HG03571 (cell line): ENCODE results near the gene ZNF891.

Experiments
- ATAC-seq: cut with Tn5 transposase; IDR thresholded peaks from one replicate; pipeline ENCODE4 v1.9.1; 2021; ENCODE audit not compliant: unreplicated experiment

Gene ZNF891

DNA sequence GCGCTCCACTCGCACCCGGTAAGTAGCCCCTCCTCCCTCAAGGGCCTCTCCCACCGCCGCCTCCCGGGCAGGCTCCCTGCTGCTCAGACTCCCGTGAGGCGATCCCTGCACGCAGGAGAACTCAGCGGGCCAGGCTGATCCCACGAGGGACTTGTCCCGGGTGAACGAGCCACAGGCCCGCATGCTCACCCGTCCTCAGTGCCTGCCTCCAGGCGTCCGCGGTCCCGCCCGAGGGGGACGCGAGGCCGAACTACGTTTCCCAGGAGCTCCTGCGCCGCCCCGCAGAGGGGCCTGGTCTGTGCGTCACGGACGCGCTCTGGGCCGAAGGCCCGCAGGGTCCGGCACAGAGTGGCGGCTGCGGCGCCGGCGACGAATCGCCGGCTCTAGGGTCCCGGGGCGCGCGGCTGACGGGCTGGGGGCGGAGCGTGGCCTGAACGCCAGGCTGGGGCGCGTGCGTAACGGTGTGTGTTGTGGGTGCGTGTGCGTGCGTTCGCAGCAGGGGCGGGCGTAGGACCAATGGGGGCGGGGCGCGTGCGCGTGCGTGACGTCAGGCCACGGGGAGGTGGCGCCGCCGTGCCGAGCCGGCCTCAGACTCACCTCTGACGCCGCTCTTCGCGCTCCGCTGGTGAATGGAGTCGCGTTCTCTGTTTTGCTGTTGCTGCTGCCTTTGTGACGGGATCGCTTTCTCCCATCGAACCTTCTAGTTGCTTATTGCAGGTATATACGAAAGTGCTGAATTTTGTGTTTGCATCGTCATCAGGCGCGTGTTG is at the start of gene ZNF891, which contains the start of gene ZNF10:
Gene ZNF891, minus strand, starts transcription at position 237 of the 770 bp plus-strand sequence. CDS start 8,356 bp downstream, outside the sequence.
Gene ZNF10, plus strand, starts transcription at position 590 of the 770 bp plus-strand sequence. CDS start 13,866 bp downstream, outside the sequence.
- ATAC-seq, result peak; percentile 87

DNA sequence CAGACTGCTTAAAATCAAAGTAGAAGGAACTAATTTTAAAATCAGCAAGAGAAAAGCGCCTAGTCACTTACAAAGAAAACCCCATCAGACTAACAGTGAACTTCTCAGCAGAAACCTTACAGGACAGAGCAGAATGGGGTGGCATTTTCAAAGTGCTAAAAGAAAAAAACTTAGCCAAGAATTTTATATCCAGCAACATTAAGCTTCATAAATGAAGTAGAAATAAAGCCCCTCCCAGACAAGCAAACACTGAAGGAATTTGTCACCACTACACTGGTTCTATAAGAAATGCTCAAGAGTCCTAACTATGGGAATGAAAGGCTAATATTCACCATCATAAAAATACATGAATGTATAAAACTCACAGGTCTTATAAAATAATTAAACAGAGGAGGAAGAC is 44.8 kb upstream of the ZNF891 start:
- ATAC-seq, result no peak

- no peak for ATAC-seq
Measured at GRCh38 chr12:133172491-133172890, 42.4 kb upstream of the ZNF891 start.

GRCh38 chr12:133165776-133166175 is 35.7 kb upstream of the ZNF891 start:
- no peak for ATAC-seq

- no peak for ATAC-seq
Measured at GRCh38 chr12:133156125-133156690, 26.1 kb upstream of the ZNF891 start.

DNA sequence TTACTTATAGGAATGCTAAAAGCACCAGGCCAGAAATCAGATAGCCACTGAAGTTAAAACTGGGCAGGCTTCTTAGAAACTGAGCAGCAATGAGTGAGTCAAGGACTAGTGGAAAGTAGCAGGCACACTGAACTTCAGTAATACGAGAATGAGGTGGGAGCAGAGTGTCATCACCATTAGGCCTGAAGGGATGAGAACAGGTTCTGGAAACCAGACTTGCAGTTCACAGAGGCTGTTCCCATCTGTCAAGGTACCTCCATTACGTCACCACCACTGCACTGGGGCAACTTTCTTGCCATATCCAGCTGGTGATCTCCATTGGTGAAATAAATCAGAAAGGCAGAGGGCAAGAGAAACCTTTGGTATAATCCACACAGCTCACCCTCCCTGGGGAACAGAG is 15.9 kb upstream of the ZNF891 start:
- no peak for ATAC-seq

DNA sequence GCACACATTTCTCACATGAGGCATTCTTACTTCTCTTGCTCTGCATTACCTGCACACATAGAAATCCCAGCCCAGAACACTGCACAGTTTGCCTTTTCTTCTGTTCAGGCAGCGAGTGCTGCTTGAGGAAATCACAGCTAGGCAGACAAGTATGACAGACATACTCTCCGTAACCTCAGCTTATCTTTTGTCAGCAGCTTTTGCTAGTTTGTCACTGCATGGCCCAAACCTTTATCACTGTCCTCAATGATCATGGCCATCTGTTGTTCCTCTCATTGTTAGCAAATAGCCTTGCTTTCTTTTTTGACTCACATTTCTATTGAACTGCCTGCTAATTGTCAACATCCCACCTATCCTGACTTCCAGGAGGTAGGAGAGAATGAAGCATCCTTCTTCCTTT is 5.7 kb upstream of the ZNF891 start:
- no peak for ATAC-seq

- no peak for ATAC-seq
Measured at GRCh38 chr12:133130808-133131128, 694 bp upstream of the ZNF891 start.

DNA sequence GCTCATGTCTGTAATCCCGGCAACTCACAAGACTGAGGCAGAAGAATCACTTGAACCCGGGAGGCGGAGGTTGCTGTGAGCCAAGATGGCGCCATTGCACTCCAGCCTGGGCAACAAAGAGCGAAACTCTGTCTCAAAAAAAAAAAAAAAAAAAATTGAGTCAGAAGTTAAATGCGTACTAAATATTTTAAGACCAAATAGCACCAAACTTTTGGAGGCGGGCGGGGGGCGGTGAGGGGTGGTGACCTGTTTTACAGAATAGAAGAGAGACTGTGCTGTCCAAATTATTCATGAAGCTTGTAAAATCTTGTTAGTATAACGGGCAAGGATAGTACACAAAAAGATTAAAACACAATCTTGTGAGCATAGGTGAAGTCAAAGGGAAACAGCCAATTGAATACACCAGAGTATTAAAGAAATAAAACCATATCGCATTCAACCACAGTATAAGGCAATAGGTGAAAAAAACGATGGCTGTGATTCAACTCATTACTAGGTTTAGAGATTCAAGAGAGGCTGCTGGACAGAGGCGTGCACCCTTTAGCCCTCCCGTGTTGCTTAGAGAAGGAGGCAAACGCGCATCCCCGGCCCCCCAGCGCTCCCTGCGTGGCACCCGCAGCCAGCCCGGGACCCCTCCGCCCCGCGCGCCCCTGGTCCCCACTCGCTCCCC is 571 bp downstream of the ZNF891 start:
- no peak for ATAC-seq

DNA sequence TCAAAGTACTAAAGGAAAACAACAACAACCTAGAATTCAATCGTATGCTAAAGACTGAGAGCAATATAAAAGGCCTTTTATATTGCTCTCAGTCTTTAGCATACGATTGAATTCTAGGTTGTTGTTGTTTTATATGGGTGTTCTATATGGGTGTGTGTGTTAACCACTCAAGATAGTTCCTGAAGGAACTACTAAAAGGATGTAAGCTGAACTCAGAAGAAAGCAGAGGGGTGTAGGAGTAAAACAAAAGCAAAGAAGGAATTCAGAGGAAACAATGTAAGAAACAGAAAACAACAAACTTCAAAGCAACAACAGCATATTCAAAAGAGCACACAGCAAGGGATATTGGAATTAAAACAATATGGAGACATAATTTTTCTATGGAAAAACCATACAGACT is 5.4 kb downstream of the ZNF891 start:
- ATAC-seq, result no peak

- ATAC-seq, result no peak
Measured at GRCh38 chr12:133120385-133121191, 9.5 kb downstream of the ZNF891 start.

GRCh38 chr12:133108150-133108549 is 21.9 kb downstream of the ZNF891 start:
- no peak for ATAC-seq

- no peak for ATAC-seq
Measured at GRCh38 chr12:133107121-133107520, 23.0 kb downstream of the ZNF891 start.

GRCh38 chr12:133106253-133106652 is 23.8 kb downstream of the ZNF891 start:
- no peak for ATAC-seq

- ATAC-seq, result no peak
Measured at GRCh38 chr12:133105620-133106019, 24.5 kb downstream of the ZNF891 start.

DNA sequence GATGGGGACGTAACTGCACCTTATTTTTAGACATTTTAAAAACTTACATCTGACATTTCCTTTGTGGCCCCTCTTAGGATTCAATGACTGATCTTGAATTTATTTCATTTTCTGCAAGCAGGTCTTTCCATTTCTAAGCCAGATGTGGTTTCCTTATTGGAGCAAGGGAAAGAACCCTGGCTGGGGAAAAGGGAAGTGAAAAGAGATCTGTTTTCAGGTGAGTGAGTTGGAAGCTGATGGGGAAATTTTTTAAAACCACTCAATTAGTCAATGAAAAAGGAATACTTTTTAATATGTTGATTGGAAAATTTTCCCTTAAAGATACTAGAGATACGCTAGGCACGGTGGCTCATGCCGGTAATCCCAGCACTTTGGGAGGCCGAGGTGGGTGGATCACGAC is 46.7 kb downstream of the ZNF891 start:
- no peak for ATAC-seq

- ATAC-seq, result no peak
Measured at GRCh38 chr12:133081159-133081780, 48.8 kb downstream of the ZNF891 start.

GRCh38 chr12:133080368-133081158 is 49.5 kb downstream of the ZNF891 start, which contains the start of gene ZNF140:
TSS of gene ZNF140 (plus strand) at chr12:133080923. CDS start at chr12:133081321, 398 bp downstream.
- ATAC-seq, result peak; percentile 66

DNA sequence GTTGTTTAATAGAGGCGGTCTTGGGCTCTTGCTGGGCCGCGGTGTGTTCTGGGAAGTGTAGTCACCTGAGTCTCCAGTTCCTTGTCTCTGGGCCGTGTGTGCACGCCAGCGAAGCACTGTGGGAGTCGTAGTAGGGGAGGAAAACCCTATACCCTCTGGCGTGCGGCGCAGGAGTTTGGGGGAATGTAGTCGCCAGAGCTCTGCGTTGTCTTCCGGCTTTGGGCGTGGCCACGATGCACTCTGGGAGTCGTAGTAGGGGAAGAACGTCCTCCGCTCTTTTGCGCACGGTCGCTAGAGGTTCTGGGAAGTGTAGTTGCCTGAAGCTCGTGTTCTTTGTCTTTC is 50.1 kb downstream of the ZNF891 start:
- ATAC-seq, result peak; percentile 74

GRCh38 chr12:133073836-133074235 is 56.2 kb downstream of the ZNF891 start:
- ATAC-seq, result no peak
